RWPE1 (cell line): Measurements from ENCODE around the gene SRCAP.

Experiments used
- CTCF ChIA-PET: fragments of 350-600 bp; sonication (Branson Sonifier 250); formaldehyde crosslinking; extraction: SDS; loops from one replicate; lab custom pipeline; 2021; lab: Yijun Ruan, JAX
- POLR2A ChIA-PET: fragments of 400-600 bp; formaldehyde crosslinking; extraction: SDS; loops from one replicate; lab custom pipeline; 2020; ENCODE audit warnings: antibody characterized with exemption; ENCODE audit not compliant: low non-redundant PET; lab: Yijun Ruan, JAX
- DNase-seq: peaks from one replicate; pipeline ENCODE4 v3.0.0; 2012; ENCODE audit warnings: low spot score
- H3K27ac ChIP-seq: fragments of 450-650 bp; 2 replicates; pipeline ENCODE4 v1.5.1; 2017
- CTCF ChIP-seq: fragments of 450-650 bp; conservative IDR thresholded peaks from 2 replicates; pipeline ENCODE4 v1.5.1; 2017; ENCODE audit warnings: low read depth, mild to moderate bottlenecking

The SRCAP gene

DNA sequence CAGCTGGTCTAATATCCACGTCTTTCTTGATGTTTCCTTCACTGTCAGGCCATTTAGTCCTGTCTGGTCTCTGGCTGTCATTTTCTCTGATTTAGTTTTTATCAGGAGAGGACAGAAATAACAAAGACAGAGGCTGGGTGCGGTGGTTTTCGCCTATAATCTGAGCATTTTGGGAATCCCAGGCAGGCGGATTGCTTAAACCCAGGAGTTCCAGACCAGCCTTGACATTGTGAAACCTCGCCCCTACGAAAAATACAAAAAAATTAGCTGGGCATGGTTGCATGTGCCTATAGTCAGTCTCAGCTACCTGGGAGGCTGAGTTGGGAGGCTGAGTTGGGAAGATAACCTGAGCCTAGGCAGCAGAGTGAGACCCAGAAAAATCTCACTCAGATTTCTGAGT, 7.1 kb downstream of the SRCAP start:
- ChIA-PET POLR2A (no interaction called here), CTCF (no interaction called here)
- no peak overlapping the region for H3K27ac ChIP-seq
- DNase-seq: no peak
- TF ChIP-seq CTCF: no peak

DNA sequence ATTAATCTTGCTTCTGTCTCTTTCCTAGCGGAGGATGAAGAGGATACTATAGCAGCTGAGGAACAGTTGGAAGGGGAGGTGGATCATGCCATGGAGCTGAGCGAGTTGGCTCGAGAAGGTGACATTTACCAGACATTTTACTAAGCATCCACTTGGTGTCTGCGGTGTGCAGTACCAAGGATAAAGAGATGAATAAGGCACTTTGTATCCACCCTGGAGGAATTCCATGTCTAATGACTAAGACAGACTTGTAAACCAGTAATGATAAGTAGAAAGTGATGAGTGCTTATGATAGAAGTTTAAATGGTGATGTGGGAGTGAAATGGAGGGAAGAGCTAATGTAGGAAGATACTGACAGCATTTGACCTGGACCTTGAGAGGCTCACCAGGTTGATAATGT, 12.0 kb downstream of the SRCAP start:
- POLR2A ChIA-PET: no interaction called here
- no peak overlapping the region for H3K27ac ChIP-seq
- no peak for TF ChIP-seq CTCF
- no peak for DNase-seq
- CTCF ChIA-PET: no interaction called here

- ChIA-PET CTCF (interaction anchor here (0.6 kb wide), 1 partner anchor 14 kb away, joined by 4 read pairs; no protein-coding TSS in a partner anchor), POLR2A (no interaction called here)
- no peak for TF ChIP-seq CTCF
- DNase-seq: no peak
- no peak overlapping the region for H3K27ac ChIP-seq
Observed at GRCh38 chr16:30711712-30712111, 12.7 kb downstream of the SRCAP start.

GRCh38 chr16:30715750-30716445, 16.9 kb downstream of the SRCAP start:
- no peak overlapping the region for H3K27ac ChIP-seq
- DNase-seq: no peak
- ChIA-PET POLR2A (interaction anchor here (0.6 kb wide), 1 partner anchor 15 kb away, joined by 3 read pairs; no protein-coding TSS in a partner anchor), CTCF (no interaction called here)
- no peak for TF ChIP-seq CTCF

GRCh38 chr16:30720086-30720485, 21.1 kb downstream of the SRCAP start:
- ChIA-PET CTCF (no interaction called here), POLR2A (no interaction called here)
- no peak overlapping the region for H3K27ac ChIP-seq
- no peak for TF ChIP-seq CTCF
- DNase-seq: no peak

DNA sequence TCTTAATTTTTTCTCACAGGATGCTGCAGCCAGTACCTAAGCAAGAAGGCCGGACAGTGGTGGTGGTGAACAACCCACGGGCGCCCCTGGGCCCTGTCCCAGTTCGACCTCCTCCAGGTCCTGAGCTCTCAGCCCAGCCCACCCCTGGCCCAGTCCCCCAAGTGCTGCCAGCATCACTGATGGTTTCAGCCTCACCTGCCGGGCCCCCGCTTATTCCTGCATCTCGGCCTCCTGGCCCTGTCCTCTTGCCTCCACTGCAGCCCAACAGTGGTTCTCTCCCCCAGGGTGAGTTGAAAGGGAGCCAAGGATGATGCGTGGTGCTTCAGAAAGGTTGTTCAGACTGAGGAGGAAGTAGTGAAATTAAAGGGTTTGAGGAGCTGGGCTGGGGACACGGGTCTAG, 21.7 kb downstream of the SRCAP start:
- no peak for DNase-seq
- no peak overlapping the region for H3K27ac ChIP-seq
- TF ChIP-seq CTCF: no peak
- POLR2A ChIA-PET: no interaction called here
- CTCF ChIA-PET: no interaction called here
